HG02642 (cell line): ENCODE measurements around the gene PGA3.
A peak's percentile ranks its signal among the peaks of the same experiment; 100 is the strongest.
"Not testable (repeated sequence)": the region's sequence is repeated elsewhere in the genome, so short reads cannot be mapped to it uniquely, and the experiment has no call there.

ENCODE experiments used
- ATAC-seq: cut with Tn5 transposase; IDR thresholded peaks from one replicate; pipeline ENCODE4 v1.9.1; 2021; ENCODE audit warnings: mild to moderate bottlenecking; ENCODE audit not compliant: unreplicated experiment, poor library complexity

The PGA3 gene

GRCh38 chr11:61202950-61203746 lies at the start of gene PGA3:
Gene PGA3 (plus strand): TSS chr11:61203515. CDS start chr11:61203565, 50 bp downstream.
- ATAC-seq: not testable (repeated sequence)

GRCh38 chr11:61153593-61154095 lies 49.7 kb upstream of the PGA3 start:
- ATAC-seq: no peak

- ATAC-seq: no peak
These were observed 48.8 kb upstream of the PGA3 start for GRCh38 chr11:61154528-61154927.

GRCh38 chr11:61155312-61155711 lies 48.0 kb upstream of the PGA3 start:
- no peak for ATAC-seq

- ATAC-seq: no peak
These were observed 47.6 kb upstream of the PGA3 start for GRCh38 chr11:61155741-61156140.

GRCh38 chr11:61157743-61158142 lies 45.6 kb upstream of the PGA3 start:
- no peak for ATAC-seq

- ATAC-seq: no peak
These were observed 44.5 kb upstream of the PGA3 start for GRCh38 chr11:61158691-61159381.

GRCh38 chr11:61160487-61161189 lies 42.7 kb upstream of the PGA3 start:
- no peak for ATAC-seq

GRCh38 chr11:61161190-61162091 lies 41.9 kb upstream of the PGA3 start, which contains the start of gene VPS37C:
Gene VPS37C (minus strand): TSS chr11:61161426. CDS start chr11:61138829, 22,597 bp downstream.
- peak; percentile 85 for ATAC-seq

- ATAC-seq: no peak
These were observed 41.0 kb upstream of the PGA3 start for GRCh38 chr11:61162092-61162941.

- ATAC-seq: no peak
These were observed 40.3 kb upstream of the PGA3 start for GRCh38 chr11:61163021-61163420.

GRCh38 chr11:61163714-61164605 lies 39.4 kb upstream of the PGA3 start:
- no peak for ATAC-seq

- ATAC-seq: no peak
These were observed 38.5 kb upstream of the PGA3 start for GRCh38 chr11:61164606-61165424.

GRCh38 chr11:61165785-61166184 lies 37.5 kb upstream of the PGA3 start:
- ATAC-seq: not testable (repeated sequence)

- not testable (repeated sequence) for ATAC-seq
These were observed 37.0 kb upstream of the PGA3 start for GRCh38 chr11:61166331-61166730.

GRCh38 chr11:61168042-61168688 lies 35.1 kb upstream of the PGA3 start:
- no peak for ATAC-seq

GRCh38 chr11:61168800-61169199 lies 34.5 kb upstream of the PGA3 start:
- ATAC-seq: no peak
